GM23338 (cell line): ENCODE measurements around the gene KLK5.

Source experiments
- EZH2 ChIP-seq: fragments of 200-600 bp; sonication (generic); IDR thresholded peaks from one replicate; pipeline ENCODE4 v1.8.0; 2017; ENCODE audit warnings: antibody characterized with exemption, mild to moderate bottlenecking, low read depth; ENCODE audit not compliant: unreplicated experiment
- EZH2phosphoT487 ChIP-seq: fragments of 200-600 bp; sonication (generic); IDR thresholded peaks from one replicate; pipeline ENCODE4 v1.8.1; 2018; ENCODE audit warnings: antibody characterized with exemption; ENCODE audit not compliant: unreplicated experiment

DNA sequence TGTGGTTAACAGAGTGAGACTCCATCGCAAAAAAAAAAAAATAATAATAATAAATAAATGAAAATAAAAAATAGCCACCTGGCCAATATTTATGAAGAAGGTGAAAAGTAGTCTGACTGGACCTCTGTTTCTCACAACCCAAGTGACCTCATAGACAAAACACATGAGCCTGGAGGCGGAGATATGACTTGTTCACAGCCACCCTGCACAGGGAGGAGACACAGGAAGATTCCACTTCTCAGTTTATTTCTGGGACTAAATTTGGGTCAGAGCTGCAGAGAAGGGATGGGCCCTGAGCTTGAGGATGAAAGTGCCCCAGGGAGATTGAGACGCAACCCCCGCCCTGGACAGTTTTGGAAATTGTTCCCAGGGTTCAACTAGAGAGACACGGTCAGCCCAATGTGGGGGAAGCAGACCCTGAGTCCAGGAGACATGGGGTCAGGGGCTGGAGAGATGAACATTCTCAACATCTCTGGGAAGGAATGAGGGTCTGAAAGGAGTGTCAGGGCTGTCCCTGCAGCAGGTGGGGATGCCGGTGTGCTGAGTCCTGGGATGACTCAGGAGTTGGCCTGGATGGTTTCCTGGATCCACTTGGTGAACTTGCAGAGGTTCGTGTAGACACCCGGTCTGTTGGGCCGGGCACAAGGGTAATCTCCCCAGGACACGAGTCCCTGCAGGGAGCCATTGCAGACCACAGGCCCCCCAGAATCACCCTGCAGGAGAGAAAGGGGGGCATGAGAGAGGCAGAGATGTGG, 9.6 kb downstream of the KLK5 start:
- no peak for TF ChIP-seq EZH2
- no peak for TF ChIP-seq EZH2phosphoT487
